ENCODE results near the gene IRF9.
A peak's percentile ranks its signal among the peaks of the same experiment; 100 is the strongest.

IRF9 gene

DNA sequence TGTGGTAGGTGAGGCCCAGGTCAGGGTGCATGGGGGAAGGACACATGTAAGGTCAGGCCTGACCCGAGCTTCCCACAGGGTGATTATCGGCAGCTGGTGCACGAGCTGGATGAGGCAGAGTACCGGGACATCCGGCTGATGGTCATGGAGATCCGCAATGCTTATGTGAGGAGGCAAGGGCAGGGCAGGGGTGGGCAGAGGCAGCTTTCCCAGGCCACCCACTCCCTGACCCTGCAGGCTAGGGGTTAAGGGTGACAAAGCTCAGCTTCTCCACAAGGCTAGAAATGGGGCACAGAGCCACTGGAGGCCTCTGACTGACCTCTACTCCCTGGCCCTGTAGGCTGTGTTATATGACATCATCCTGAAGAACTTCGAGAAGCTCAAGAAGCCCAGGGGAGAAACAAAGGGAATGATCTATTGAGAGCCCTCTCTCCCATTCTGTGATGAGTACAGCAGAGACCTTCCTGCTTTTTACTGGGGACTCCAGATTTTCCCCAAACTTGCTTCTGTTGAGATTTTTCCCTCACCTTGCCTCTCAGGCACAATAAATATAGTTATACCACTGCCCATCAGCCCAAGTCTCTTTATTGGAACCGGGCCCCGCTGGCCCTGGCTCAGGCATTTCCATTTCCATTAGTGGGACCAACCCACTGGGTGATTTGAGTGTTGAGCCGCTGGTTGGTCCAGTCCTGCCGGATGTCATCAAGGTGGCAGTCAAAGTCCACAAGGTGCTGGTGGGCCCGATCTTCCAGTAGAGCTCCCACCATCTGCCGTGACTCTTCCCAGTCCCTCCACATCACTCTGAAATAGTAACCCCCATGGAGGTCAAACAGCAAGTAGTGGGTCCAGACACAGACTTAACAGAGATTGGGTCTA, 22.4 kb upstream of the IRF9 start:
- no peaks in the 10 kb centered on the region for H3K9me3 Mint-ChIP-seq
- peaks cover 57% of the 10 kb centered on the region for H3K36me3 Mint-ChIP-seq (ENCODE audit: low read depth)
- no peaks in the 10 kb centered on the region for H3K27me3 Mint-ChIP-seq
- H3K27ac Mint-ChIP-seq = peak overlapping the region; percentile 72
- peaks cover 62% of the 10 kb centered on the region for H3K4me1 Mint-ChIP-seq (ENCODE audit: low read depth)
- H3K4me3 Mint-ChIP-seq = peak overlapping the region; percentile 98

DNA sequence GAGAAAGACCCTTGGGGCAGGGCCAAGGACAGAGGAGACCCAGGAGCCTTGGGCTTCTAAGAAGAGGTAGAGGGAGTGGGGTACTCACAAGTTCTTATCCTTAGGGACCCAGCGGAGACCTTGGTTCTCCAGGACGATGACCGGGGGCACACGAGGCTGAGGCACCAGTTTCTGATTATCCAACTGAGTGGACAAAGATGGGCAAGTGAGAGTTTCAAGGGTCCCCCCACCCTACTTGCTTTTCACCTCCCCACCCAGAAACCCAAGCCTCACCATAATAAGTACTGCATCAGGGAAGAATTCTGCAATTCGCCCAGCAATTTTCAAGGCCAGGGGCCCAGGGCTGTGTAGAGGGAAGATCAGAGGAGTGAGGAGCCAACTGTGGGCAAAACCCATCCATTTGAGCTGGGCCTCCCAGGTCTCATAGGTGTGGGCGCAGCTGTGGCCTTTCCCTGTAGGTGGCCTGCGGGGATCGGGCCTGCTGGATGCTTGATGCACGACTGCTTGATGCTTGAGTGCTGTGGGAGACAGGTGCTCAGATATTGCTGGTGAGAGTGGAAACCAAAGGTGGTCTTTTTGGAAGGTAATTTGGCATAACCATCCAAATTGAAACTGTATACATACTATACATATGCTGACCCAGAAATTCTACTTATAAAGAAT, 21.7 kb upstream of the IRF9 start:
- Mint-ChIP-seq H3K9me3 (no peaks in the 10 kb centered on the region), H3K36me3 (ENCODE audit: low read depth) (peaks cover 62% of the 10 kb centered on the region), H3K27ac (peak overlapping the region; percentile 72), H3K4me3 (peak overlapping the region; percentile 98), H3K27me3 (no peaks in the 10 kb centered on the region), H3K4me1 (ENCODE audit: low read depth) (peaks cover 67% of the 10 kb centered on the region)

DNA sequence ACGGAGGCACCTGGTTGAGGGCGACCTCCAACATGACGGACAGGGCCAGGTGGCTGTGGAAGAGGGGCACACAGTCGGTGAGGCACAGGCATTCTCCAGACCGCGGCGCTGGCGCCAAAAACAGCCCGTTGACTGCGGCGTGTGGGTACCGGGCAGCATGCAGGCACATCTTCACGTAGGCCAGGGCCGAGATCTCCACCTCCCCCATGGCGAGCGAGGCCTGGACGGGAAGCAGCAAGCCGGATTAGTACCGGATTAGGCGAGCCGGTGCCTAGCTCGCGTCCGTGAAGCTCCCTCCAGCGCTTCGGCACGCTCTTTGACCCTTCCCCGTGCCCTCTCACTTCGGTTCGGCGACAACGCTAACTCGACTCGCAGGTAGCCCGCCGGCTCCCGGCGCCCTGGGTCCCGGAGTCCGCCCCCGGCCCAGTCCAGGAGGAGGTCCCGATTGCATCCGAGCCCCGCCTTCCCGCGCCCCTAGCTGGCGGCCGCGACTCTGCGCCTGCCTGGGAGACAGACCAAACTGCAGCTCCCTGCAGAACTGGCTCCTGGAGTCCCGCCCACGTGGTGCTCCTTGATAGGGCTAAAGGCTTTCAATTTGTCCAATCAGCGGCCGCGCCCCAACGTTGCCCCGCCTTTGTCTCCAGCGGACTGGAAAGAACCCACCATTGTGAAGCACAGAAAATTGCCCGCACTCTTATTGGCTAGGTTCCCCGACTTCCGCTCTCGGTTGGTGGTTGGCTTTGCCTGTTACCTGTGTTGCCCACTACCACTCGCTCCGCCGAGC, 19.8 kb upstream of the IRF9 start, which contains the start of gene EMC9:
Gene EMC9, minus strand, starts transcription at position 495 of the 784 bp plus-strand sequence. Its CDS starts 287 bp downstream, at position 208.
- H3K9me3 Mint-ChIP-seq = no peaks in the 10 kb centered on the region
- no peaks in the 10 kb centered on the region for H3K27me3 Mint-ChIP-seq
- peak within 1 kb of the TSS; percentile 92 for H3K27ac Mint-ChIP-seq
- H3K36me3 Mint-ChIP-seq (ENCODE audit: low read depth) = peaks cover 81% of the 10 kb centered on the region
- peak within 1 kb of the TSS; percentile 98 for H3K4me3 Mint-ChIP-seq
- peaks cover 77% of the 10 kb centered on the region for H3K4me1 Mint-ChIP-seq (ENCODE audit: low read depth)

DNA sequence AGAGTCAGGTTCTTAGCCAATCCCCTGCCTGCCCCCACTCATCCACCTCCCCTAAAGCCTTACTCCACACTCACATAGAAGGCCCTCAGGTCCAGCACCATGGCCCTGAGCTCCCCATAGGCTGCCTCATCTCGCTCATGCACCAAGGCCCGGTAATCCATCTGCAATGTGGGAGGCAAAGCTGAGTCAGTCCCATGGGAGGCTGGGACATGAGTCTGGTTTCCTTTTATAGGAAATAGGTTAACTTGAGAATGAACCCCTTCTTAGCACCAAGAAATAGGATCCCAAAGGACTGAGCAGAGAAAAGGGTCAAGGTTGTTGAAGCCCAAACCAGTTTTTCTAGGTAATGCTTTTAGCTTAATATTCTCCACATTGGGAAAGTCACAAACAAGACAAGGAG, 17.6 kb upstream of the IRF9 start:
- Mint-ChIP-seq H3K36me3 (ENCODE audit: low read depth) (peaks cover 63% of the 10 kb centered on the region), H3K4me1 (ENCODE audit: low read depth) (peaks cover 62% of the 10 kb centered on the region), H3K27me3 (no peaks in the 10 kb centered on the region), H3K4me3 (peak overlapping the region; percentile 53), H3K9me3 (no peaks in the 10 kb centered on the region), H3K27ac (peak overlapping the region; percentile 62)

DNA sequence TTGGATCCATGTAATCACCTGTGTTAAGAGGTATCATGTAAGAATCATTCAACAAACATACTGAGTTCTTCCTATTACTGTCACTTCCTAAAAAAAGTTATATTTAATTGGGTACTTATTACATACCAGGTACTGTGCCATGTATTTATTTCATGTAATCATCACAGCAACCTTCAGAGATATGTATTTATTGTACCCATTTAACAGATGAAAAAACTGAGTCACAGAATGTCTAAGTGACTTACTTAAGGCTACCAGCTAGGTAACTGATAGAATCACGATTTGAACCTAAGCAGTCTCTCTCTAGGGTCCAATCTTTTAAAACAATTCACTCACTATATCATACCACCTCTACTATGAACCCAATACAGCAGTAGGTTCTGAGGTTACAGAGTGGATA, 16.6 kb upstream of the IRF9 start:
- H3K4me1 Mint-ChIP-seq (ENCODE audit: low read depth) = peaks cover 62% of the 10 kb centered on the region
- no peaks in the 10 kb centered on the region for H3K9me3 Mint-ChIP-seq
- H3K4me3 Mint-ChIP-seq = peak overlapping the region; percentile 99
- H3K27me3 Mint-ChIP-seq = no peaks in the 10 kb centered on the region
- peak overlapping the region; percentile 98 for H3K27ac Mint-ChIP-seq
- H3K36me3 Mint-ChIP-seq (ENCODE audit: low read depth) = peaks cover 63% of the 10 kb centered on the region

DNA sequence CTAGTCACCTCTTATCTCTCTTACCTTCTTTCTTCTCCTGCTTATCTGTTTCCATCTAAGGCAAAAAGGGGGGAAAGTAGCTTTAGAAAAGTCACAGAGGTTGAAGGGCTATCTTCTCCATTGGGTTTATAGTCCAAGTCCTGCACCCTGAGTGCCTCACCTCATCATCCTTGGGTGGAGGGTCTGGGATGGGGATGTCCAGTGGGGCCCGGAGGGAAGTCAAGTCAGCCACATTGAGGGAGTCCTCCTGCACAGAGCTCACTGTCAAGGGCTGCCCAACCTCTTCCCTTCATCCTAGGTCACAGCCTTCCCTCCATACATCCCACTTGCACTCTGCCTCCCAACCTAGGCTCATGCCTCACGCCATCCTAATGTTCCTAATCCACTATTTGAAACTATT, 15.8 kb upstream of the IRF9 start:
- peak overlapping the region; percentile 98 for H3K27ac Mint-ChIP-seq
- peak overlapping the region; percentile 99 for H3K4me3 Mint-ChIP-seq
- peaks cover 61% of the 10 kb centered on the region for H3K4me1 Mint-ChIP-seq (ENCODE audit: low read depth)
- H3K27me3 Mint-ChIP-seq = no peaks in the 10 kb centered on the region
- H3K9me3 Mint-ChIP-seq = no peaks in the 10 kb centered on the region
- H3K36me3 Mint-ChIP-seq (ENCODE audit: low read depth) = peaks cover 63% of the 10 kb centered on the region

DNA sequence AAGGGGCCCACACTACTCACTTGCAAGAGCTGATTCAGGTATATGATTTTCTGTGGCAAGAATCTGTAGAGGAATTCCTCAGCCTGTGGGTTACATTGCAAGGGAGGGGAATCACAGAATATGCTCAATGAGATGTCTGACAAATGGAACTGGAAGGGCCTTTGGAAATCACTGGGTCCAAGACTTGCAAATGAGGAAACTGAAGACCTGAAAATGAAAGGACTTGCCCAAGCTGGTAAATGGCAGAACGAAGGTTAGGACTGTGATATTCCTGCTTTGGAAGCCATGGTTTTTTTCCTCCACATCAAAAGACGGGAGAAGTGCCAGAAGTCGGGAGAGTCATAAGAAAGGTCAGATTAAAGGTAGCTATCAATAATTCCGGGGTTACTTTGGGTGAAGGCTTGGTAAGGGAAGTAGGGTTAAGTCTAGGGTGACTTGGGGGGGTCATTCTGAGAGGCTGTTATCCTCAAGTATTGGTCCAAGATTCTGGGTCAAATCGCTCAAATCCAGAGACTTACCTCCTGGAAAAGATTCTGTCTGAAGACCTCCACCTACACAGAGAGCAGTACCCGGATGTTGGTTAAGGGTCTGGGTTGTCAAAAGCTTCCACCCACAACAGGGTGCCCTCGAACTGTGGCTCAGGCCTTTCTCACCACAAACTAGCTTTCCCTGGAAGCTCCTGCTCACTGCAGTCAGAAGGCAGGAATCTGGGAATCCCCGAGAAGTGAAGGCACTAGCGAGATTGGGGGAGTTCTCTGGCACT, 15.2 kb upstream of the IRF9 start:
- no peaks in the 10 kb centered on the region for H3K27me3 Mint-ChIP-seq
- peaks cover 64% of the 10 kb centered on the region for H3K36me3 Mint-ChIP-seq (ENCODE audit: low read depth)
- H3K4me3 Mint-ChIP-seq = peak overlapping the region; percentile 99
- H3K9me3 Mint-ChIP-seq = no peaks in the 10 kb centered on the region
- H3K27ac Mint-ChIP-seq = peak overlapping the region; percentile 98
- H3K4me1 Mint-ChIP-seq (ENCODE audit: low read depth) = peaks cover 68% of the 10 kb centered on the region

DNA sequence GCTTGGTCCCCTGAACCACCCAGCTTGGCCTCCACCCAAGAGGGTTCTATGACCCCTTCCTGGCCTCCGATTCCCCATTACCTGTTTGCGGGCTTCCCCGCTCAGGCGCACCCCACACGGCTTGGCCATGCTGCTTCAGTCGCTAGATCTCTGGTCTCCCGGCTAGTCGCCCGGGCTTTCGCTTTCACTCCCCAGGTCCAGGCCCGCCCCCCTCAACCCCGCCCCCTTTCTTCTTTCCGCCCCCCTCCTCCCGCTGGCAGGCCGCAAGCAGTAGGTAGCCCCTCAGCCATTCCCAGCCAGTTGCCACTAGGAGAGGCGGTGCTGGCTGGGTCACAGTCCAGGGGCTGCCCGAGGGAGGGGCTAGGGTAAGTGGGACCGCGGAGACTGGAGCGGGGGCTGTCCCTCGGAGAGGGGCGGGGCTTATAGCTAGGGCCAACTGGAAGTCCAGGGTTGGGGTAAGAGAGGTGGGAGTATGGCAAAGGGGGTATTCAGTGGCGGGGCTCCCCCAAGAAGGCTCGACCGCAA, 14.6 kb upstream of the IRF9 start, which contains the start of gene PSME2:
Gene PSME2, minus strand, starts transcription at position 158 of the 525 bp plus-strand sequence. Its CDS starts 29 bp downstream, at position 129.
- Mint-ChIP-seq H3K4me1 (ENCODE audit: low read depth) (peaks cover 68% of the 10 kb centered on the region), H3K4me3 (peak within 1 kb of the TSS; percentile 99), H3K27me3 (no peaks in the 10 kb centered on the region), H3K9me3 (no peaks in the 10 kb centered on the region), H3K27ac (peak within 1 kb of the TSS; percentile 98), H3K36me3 (ENCODE audit: low read depth) (peaks cover 69% of the 10 kb centered on the region)

DNA sequence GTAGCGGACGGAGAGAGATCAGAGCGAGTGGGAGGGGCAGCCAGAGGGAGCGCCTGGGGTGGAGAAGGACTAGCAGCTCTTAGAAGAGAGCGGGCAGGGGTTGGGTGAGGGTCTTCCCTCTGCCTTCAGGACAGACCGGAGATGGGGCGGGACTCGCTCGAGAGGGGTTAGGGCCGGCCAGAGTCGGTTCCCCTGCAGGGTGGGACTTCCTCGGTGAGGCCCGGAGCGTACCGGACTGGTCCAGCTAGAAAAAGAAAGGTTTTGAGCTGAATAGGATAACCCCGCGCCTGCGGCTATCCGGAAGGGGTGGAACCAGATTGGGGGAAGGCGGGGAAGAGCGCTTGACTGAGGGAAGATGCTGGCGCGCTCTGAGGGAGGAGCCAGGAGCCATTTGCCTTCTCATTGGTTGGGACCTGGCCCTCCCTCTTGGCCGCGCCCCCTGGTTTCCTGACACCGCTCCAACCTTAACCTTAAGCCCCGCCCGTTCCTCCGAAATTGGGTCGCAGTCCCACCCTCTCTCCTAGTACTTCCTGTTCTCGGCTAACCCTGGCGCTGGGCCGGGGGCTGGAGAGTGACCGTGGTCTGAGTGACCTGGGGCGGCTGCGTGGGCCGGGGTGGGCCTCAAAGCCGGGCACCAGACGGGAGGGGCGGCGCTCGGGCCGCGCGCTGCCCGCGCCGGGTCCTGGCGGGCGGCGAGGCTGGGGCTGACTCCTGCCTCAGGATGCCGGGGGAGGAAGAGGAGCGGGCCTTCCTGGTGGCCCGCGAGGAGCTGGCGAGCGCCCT, 13.9 kb upstream of the IRF9 start, which contains the start of gene RNF31:
Gene RNF31, plus strand, starts transcription at position 521 of the 783 bp plus-strand sequence. Its CDS starts 201 bp downstream, at position 722.
- no peaks in the 10 kb centered on the region for H3K9me3 Mint-ChIP-seq
- no peaks in the 10 kb centered on the region for H3K27me3 Mint-ChIP-seq
- peaks cover 63% of the 10 kb centered on the region for H3K4me1 Mint-ChIP-seq (ENCODE audit: low read depth)
- peaks cover 72% of the 10 kb centered on the region for H3K36me3 Mint-ChIP-seq (ENCODE audit: low read depth)
- H3K4me3 Mint-ChIP-seq = peak within 1 kb of the TSS; percentile 99
- H3K27ac Mint-ChIP-seq = peak within 1 kb of the TSS; percentile 98

DNA sequence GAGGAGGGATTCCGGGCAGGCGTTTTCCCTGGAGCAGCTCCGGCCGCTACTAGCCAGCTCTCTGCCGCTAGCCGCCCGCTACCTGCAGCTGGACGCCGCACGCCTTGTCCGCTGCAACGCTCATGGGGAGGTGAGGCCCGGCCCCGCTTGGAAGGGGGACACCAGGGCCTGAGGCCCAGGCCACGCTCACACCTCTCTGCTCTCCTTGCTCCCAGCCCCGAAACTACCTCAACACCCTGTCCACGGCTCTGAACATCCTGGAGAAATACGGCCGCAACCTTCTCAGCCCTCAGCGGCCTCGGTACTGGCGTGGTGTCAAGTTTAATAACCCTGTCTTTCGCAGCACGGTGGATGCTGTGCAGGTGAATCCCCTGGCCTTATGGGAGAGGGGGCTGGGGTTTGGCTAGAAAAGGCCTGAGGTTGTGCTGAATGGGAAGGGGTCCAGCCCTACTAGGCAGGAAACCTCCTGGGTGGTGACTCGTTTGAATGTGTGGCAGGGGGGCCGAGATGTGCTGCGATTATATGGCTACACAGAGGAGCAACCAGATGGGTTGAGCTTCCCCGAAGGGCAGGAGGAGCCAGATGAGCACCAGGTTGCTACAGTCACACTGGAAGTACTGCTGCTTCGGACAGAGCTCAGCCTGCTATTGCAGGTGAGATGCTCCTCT, 13.2 kb upstream of the IRF9 start:
- Mint-ChIP-seq H3K27me3 (no peaks in the 10 kb centered on the region), H3K4me3 (peak overlapping the region; percentile 99), H3K36me3 (ENCODE audit: low read depth) (peaks cover 69% of the 10 kb centered on the region), H3K4me1 (ENCODE audit: low read depth) (peaks cover 58% of the 10 kb centered on the region), H3K27ac (peak overlapping the region; percentile 85), H3K9me3 (no peaks in the 10 kb centered on the region)

DNA sequence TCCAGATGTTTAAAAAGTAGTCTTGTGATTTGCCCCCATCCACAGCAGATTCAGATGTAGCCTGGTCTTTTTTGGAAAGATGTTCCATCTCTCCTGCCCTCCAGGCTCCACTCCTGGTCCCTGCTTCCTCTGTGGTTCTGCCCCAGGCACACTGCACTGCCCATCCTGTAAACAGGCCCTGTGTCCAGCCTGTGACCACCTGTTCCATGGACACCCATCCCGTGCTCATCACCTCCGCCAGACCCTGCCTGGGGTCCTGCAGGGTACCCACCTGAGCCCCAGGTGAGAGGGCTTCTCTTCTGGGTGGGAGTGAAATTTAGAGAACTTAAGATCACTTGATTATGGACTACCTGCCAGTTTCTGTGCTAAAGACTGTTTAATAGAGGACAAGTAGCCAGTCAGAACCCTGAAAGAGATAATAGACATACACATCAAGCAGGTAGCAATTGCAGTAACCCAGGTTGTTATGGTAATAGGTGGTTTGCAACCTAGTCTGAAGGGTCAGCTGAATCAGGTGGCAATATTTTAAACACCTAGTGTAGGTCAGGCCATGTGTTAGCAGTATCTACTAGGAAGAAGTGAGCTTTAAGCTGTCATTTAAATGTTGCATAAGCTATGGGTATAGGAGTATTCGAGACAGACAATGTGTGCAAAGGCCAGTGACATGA, 11.6 kb upstream of the IRF9 start:
- peaks cover 58% of the 10 kb centered on the region for H3K36me3 Mint-ChIP-seq (ENCODE audit: low read depth)
- peak overlapping the region; percentile 99 for H3K4me3 Mint-ChIP-seq
- H3K4me1 Mint-ChIP-seq (ENCODE audit: low read depth) = peaks cover 45% of the 10 kb centered on the region
- H3K9me3 Mint-ChIP-seq = no peaks in the 10 kb centered on the region
- H3K27me3 Mint-ChIP-seq = no peaks in the 10 kb centered on the region
- H3K27ac Mint-ChIP-seq = peak overlapping the region; percentile 4

DNA sequence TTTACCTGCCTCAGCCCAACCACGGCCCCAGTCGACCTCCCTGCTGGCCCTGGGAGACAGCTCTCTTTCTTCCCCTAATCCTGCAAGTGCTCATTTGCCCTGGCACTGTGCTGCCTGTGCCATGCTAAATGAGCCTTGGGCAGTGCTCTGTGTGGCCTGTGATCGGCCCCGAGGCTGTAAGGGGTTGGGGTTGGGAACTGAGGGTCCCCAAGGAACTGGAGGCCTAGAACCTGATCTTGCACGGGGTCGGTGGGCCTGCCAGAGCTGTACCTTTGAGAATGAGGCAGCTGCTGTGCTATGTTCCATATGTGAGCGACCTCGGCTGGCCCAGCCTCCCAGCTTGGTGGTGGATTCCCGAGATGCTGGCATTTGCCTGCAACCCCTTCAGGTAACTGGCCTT, 11.0 kb upstream of the IRF9 start:
- H3K9me3 Mint-ChIP-seq = no peaks in the 10 kb centered on the region
- no peak overlapping the region for H3K4me3 Mint-ChIP-seq
- H3K27ac Mint-ChIP-seq = no peak overlapping the region
- H3K27me3 Mint-ChIP-seq = no peaks in the 10 kb centered on the region
- peaks cover 39% of the 10 kb centered on the region for H3K4me1 Mint-ChIP-seq (ENCODE audit: low read depth)
- H3K36me3 Mint-ChIP-seq (ENCODE audit: low read depth) = peaks cover 57% of the 10 kb centered on the region

Measured in stimulated activated naive CD8-positive, alpha-beta T cell treated with anti-CD3 and anti-CD28 coated beads, Interleukin-15, Interleukin-2, amounts not matched to agents 100 ng/mL and 50 ng/mL, for 24 hours (primary cell).